Esophagus (tissue), 2 donors: Measurements from ENCODE around the gene SLC6A7. TPM values are rescaled to one million over a fixed set of nuclear protein-coding genes. Genes with fewer than 3 reads are reported as not detected.

Source experiments
- H3K27ac ChIP-seq, 2 donors: one replicate each; pipeline ENCODE4 v1.5.1; 2013; ENCODE audit warnings: low read depth in 2 of 2, mild to moderate bottlenecking in 2 of 2, inconsistent platforms in 1 of 2, low read length in 1 of 2, moderate library complexity in 1 of 2
- H3K27me3 ChIP-seq, 2 donors: one replicate each; pipeline ENCODE4 v1.6.1; 2013; ENCODE audit warnings: low read length in 2 of 2, control low read depth in 1 of 2, mild to moderate bottlenecking in 1 of 2; ENCODE audit not compliant: insufficient read depth in 2 of 2, control insufficient read depth in 1 of 2
- H3K36me3 ChIP-seq, 2 donors: one replicate each; pipeline ENCODE4 v1.6.1; 2013; ENCODE audit warnings: low read length in 1 of 2; ENCODE audit not compliant: control insufficient read depth in 2 of 2, insufficient read depth in 2 of 2
- H3K4me1 ChIP-seq, 2 donors: one replicate each; pipeline ENCODE4 v1.6.1; 2013; ENCODE audit warnings: low read length in 1 of 2; ENCODE audit not compliant: control insufficient read depth in 2 of 2, insufficient read depth in 2 of 2
- H3K4me3 ChIP-seq, 2 donors: one replicate each; pipeline ENCODE4 v1.5.1; 2013; ENCODE audit warnings: low read length in 2 of 2, mild to moderate bottlenecking in 2 of 2, low read depth in 1 of 2, moderate library complexity in 1 of 2
- H3K9me3 ChIP-seq, 2 donors: one replicate each; pipeline ENCODE4 v1.6.1; 2013; ENCODE audit warnings: mild to moderate bottlenecking in 2 of 2, low read depth in 1 of 2, low read length in 1 of 2, moderate library complexity in 1 of 2; ENCODE audit not compliant: control insufficient read depth in 2 of 2, insufficient read depth in 1 of 2
- WGBS, 2 donors: extraction: QIAGEN DNeasy Blood & Tissue Kit; methylation state at CpG; one replicate each; pipeline ENCODE4 v1.1.7; 2013; 5-methylcytosine and 5-hydroxymethylcytosine counted together
- polyA plus RNA-seq, 2 donors: library from polyadenylated mRNA; stranded (reverse); fragments of 200-250 nt; gene quantifications; one replicate each; pipeline ENCODE4 v1.2.3, GENCODE V29; 2013
- donor health status: healthy with polysubstance abuse.
- donor health status: Bipolar disorder and iron deficiency.

Gene SLC6A7
- not detected for polyA plus RNA-seq

DNA sequence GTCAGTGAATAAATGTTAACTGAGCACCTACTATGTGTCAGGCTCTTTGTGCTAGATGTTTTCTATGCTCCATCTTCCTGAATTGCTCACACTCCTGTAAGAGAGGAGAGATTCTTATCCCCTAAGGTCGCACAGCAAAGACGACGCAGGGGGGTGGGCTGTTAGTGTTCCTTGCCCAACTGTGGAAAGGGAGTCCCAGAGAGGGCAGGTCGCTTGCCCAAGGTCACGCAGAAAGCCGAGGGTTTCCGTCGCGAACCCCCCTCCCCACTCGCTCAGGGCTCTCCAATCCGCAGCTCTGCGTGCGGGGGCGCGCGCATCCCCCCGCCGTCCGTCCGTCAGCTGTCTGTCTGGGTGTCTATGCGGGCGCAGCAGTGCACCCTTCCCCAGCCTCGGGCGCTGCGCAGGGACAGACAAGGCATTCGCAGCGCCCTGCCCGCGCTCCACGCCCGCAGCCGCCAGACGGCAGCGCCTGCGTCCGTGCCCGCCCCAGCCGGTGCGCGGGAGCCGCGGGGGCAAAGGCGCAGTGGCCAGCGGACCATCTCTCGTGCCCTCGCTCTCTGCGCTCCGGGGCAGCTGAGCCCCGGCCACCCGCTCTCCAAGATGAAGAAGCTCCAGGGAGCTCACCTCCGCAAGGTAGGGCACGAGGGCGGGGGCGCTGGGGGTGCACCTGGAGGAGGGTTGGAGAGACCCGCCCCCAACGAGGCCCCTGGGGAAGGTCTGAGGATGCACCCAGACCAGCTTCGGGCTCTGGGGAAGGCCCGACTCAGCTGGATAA lies at the start of gene SLC6A7:
Gene SLC6A7, plus strand, starts transcription at position 335 of the 775 bp plus-strand sequence. Its CDS starts 266 bp downstream, at position 601.
- Histone ChIP-seq H3K27me3 (peaks cover 0 to 2% of the 10 kb centered on the region in 2 donors), H3K27ac (no peak within 1 kb of the TSS), H3K36me3 (no peaks in the 10 kb centered on the region), H3K9me3 (no peaks in the 10 kb centered on the region), H3K4me1 (no peaks in the 10 kb centered on the region), H3K4me3 (no peak within 1 kb of the TSS)
- WGBS, 2 donors = 6% methylated on average over 57 to 58 of the region's 58 CpGs

DNA sequence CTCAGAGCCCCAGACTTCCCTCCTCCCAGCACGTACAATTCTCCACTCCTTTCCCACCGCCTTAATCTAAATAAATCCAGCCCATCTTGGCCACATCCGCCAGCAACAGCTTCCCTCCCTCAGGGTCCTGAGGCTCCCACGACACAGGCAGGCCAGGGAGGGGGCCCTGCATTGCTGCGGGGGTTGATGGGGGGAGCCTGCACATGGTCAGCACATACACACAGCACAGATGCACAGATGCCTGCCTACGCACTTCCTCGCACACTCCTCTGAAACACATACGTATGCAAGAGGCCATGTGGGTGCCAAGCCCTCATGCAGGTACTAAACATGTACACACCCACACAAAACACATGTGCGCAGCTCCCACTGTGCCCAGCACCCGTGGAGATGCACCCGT lies 49.0 kb upstream of the SLC6A7 start:
- Histone ChIP-seq H3K4me1 (peaks cover 3 to 25% of the 10 kb centered on the region in 2 donors), H3K27ac (peak overlapping the region; percentile 68 to 78), H3K36me3 (no peaks in the 10 kb centered on the region), H3K27me3 (no peaks in the 10 kb centered on the region), H3K4me3 (no peak overlapping the region), H3K9me3 (no peaks in the 10 kb centered on the region)
- WGBS, 2 donors = 64 to 66% methylated on average over 11 of the region's 11 CpGs

DNA sequence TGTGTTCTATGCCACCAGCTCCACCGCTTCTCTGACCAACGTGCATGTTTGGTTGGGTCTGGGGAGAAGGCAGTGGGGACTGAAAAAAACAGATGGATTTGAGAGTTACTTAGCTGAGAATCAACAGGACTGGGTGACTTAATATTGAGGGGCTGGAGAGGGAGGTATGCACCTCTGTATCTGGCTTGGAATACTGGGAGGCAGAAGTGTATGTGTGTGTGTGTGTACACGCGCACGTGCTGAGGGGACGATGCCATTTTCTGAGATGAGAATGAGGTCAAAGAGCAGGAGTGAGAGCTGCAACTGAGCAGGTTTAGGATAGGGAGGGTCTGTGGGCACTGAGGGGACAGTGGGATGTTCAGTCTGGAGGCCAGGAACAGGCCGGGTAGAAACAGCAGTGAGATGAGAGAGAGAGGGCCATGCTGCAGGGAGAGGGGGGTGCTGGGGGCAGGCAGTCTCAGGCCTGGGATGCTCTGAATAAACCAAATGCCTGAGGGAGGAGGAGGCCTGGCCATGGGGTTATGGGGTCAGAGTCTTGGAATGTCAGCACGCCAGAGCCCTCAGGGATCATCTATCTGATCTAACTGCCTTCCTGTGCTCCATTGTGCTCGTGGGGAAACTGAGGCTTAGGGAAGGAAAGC lies 48.2 kb upstream of the SLC6A7 start:
- peaks cover 3 to 25% of the 10 kb centered on the region in 2 donors for H3K4me1 ChIP-seq
- WGBS, 2 donors = 67 to 72% methylated on average over 9 of the region's 9 CpGs

DNA sequence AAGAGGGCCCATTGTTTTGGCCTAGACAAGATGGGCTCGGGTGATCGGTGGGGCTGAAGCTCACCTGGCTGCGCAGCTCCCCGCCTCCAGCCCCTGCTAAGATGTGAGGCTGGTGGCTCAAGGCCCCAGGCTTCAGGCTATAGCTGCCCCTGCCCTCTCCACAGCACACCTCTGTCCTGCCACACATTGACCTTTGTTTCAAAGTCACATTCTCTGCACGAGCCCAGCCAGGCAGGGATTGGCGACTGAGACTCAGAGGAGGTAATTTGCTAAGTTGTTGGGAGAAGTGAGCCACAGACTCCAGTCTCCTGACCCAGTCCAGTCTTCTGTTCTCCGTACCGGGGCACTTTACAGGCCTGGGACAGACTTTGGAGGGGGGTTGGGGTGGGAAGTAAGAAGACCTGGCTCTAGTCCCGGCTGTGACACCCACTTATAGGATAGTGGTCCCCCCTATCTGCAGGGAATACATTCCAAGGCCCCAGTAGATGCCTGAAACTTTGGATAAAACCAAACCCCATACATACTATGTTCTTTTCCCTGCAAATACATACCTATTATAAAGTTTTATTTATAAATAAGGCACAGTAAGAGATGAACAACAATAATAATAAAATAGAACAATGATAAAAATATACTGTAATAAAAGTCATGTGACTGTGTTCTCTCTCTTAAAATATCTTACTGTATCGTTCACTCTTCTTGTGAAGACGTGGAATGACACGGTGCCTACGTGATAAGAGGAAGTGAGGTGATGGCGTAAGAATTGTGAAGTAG lies 47.5 kb upstream of the SLC6A7 start:
- no peaks in the 10 kb centered on the region for H3K9me3 ChIP-seq
- 76 to 79% methylated on average over 14 of the region's 14 CpGs for WGBS, 2 donors
- peaks cover 3 to 23% of the 10 kb centered on the region in 2 donors for H3K4me1 ChIP-seq
- peak overlapping the region; percentile 58 to 80 for H3K27ac ChIP-seq
- H3K27me3 ChIP-seq = no peaks in the 10 kb centered on the region
- no peak overlapping the region for H3K4me3 ChIP-seq
- no peaks in the 10 kb centered on the region for H3K36me3 ChIP-seq

More for the DNA sequence above, 48.2 kb upstream of the SLC6A7 start:
- Histone ChIP-seq H3K27ac (peak overlapping the region; percentile 58 to 74), H3K4me3 (no peak overlapping the region), H3K27me3 (no peaks in the 10 kb centered on the region), H3K36me3 (no peaks in the 10 kb centered on the region), H3K9me3 (no peaks in the 10 kb centered on the region)

DNA sequence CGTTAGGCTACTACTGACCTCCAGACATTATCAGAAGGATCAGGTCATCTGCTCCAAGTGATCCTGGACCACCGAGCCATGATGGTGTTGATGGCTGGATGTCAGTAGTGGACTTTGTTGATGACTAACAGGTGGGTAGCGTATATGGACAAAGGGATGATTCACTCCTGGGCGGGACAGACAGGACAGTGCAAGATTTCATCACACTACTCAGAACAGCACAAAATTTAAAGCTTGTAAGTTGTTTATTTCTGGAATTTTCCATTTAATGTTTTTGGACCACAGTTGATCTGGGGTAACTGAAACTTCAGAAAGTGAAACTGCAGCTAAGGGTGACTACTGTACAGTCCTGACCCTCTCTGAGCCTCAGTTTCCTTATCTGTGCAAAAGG lies 46.9 kb upstream of the SLC6A7 start:
- Histone ChIP-seq H3K4me1 (peaks cover 3 to 23% of the 10 kb centered on the region in 2 donors), H3K27ac (peak overlapping the region; percentile 80 to 88), H3K4me3 (no peak overlapping the region), H3K36me3 (no peaks in the 10 kb centered on the region), H3K9me3 (no peaks in the 10 kb centered on the region), H3K27me3 (no peaks in the 10 kb centered on the region)
- 49 to 60% methylated on average over 4 of the region's 4 CpGs for whole genome bisulfite sequencing, 2 donors

DNA sequence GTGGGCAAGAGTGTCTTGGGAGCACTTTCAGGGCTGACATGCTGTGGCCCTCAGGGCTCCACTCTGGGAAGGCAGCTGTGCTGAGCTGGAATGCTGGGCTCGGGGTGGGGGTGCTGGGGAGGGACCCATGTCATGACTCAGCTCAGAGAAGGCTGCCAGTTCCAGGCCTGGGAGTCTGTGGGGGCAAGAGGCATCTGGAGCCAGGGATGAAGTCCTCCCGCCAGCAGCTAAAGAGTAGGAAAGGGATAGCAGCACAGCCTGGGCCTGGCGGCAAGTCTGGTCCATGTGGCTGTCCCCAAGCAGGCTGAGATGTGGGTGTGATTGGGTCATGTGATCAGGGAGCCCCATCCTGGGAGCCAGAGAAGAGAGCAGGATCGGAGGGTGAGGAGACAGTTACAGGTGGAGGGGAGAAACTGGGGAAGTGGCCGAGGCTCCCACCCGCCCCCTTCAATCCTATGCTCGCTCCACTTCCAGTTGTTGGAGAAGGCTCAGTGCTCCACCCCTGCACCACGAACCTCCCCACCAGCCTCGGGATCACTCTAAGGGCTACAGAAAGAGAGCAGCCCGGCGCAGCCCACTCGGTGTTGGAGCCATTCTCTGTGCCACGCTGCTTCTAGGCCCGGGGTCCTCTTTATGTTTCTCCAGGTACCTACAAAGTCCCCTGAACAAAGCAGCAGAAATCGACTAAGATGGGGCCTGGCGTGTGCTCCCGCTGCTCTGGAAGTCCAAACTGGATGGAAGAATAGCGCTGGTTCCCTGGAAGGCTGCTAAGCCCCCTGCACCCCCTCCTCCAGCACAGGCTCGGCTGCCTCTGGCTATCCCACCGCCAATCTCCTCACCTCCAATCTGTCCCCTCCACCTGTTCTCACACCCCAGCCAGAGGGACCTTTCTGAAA lies 46.3 kb upstream of the SLC6A7 start:
- Histone ChIP-seq H3K4me3 (no peak overlapping the region), H3K4me1 (peaks cover 3 to 18% of the 10 kb centered on the region in 2 donors)

DNA sequence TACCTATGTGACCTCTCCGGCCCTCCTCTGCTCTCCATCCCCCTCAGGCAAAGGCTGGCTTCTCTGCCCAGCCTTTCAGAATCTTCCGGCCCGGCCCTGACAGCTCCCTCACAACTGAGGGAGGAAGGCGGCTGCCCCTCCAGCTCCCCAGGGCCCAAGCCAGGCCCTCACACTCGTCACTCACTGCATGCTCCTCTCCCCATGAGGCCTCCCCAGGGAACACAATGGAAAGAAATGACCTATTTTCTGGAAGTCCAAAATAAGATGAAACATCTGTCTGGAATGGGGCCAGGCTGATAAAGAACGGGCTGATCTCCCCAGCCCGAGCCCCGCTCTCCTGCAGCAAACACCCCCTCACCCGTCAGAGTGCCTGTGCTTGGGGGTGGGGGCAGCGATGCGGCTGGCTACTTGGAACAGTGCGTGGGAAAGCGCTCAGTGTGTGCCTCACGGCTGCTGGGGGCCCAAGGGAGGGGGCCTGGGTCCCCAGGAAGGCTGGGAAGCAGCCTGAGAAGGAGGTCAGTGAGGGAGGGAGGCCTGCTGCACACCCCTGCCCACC lies 45.5 kb upstream of the SLC6A7 start:
- H3K36me3 ChIP-seq = no peaks in the 10 kb centered on the region
- peaks cover 3 to 18% of the 10 kb centered on the region in 2 donors for H3K4me1 ChIP-seq
- H3K4me3 ChIP-seq = no peak overlapping the region
- H3K27me3 ChIP-seq = no peaks in the 10 kb centered on the region
- no peaks in the 10 kb centered on the region for H3K9me3 ChIP-seq
- peak overlapping the region; percentile 80 to 88 for H3K27ac ChIP-seq
- 61 to 66% methylated on average over 14 of the region's 14 CpGs for WGBS, 2 donors

More for the DNA sequence above, 46.3 kb upstream of the SLC6A7 start:
- WGBS, 2 donors = 64 to 74% methylated on average over 20 of the region's 20 CpGs
- Histone ChIP-seq H3K27me3 (no peaks in the 10 kb centered on the region), H3K36me3 (no peaks in the 10 kb centered on the region), H3K9me3 (no peaks in the 10 kb centered on the region), H3K27ac (peak overlapping the region; percentile 80 to 88)

DNA sequence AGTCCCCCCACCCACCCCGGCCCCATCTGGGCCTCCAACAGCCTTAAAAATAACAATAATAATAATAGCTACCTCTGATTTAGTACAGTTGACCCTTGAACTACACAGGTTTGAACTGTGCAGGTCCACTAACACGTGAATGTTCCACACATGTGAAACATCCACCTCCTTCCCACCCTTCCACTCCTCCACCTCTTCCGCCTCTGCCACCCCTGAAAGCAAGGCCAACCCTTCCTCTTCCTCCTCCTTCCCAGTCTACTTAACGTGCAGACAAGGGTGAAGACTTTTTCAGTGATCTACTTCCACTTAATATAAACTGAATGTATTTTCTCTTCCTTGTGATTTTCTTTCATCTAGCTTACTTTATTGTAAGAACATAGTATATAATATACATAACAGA lies 45.0 kb upstream of the SLC6A7 start:
- H3K27ac ChIP-seq = peak overlapping the region; percentile 63 to 80
- no peak overlapping the region for H3K4me3 ChIP-seq
- no peaks in the 10 kb centered on the region for H3K27me3 ChIP-seq
- H3K9me3 ChIP-seq = no peaks in the 10 kb centered on the region
- 40 to 50% methylated on average over 4 of the region's 4 CpGs for WGBS, 2 donors
- H3K4me1 ChIP-seq = peaks cover 3 to 18% of the 10 kb centered on the region in 2 donors
- H3K36me3 ChIP-seq = no peaks in the 10 kb centered on the region
